D721Med (cell line): ENCODE results near the gene CFAP61.
"Not testable (repeated sequence)": the region's sequence is repeated elsewhere in the genome, so short reads cannot be mapped to it uniquely, and the experiment has no call there.

Experiments
- DNase-seq: peaks from one replicate; pipeline ENCODE4 v3.0.0; 2011; ENCODE audit warnings: low spot score; ENCODE audit not compliant: insufficient read length
- FAIRE-seq: peaks from 2 replicates; lab custom pipeline; 2011; peaks lifted over from hg19 to GRCh38; lab: Jason Lieb, UNC
- TF ChIP-seq, protein P1 (sequence below): IDR thresholded peaks from 2 replicates; pipeline ENCODE4 v1.5.1; 2012; ENCODE audit warnings: mild to moderate bottlenecking, control low read depth; ENCODE audit not compliant: insufficient read depth; ENCODE audit errors: missing control alignments

The CFAP61 gene

DNA sequence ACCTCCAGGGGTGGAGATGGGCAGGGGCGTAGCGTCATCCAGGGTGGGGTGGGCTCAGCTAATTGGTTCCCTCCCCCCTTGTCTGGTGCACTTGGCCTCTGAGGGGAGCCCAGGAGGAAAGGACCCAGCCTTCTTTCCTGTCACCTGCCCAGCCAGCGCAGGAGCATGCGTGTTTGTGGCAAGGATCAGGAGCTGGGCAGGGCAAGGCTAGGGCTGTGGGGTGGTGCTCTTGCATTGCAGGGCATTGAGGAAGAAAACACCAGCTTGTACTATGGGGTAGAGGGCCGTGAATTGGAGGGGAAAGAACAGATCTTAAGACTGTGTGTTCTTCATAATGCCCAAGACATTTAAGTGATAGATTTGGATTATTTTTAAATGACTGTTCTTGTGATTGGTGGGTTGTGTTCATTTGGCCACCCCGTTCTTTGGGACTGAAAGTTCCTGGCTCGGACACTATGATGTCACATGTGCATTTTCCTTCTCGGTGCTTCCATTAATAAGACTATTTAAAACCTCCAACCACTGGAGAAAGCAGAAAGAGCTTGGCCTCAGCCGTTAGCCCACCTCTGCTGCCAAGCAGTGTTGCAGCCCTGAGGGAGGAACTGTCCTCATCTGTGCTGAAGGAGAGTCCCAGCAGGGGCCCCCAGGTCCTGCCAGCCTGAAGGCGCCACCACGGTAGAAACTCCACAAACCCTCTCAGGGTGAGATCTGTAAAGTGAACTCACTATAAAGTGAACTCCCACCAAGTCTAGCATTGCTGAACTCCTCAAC lies 179.4 kb downstream of the CFAP61 start:
- TF ChIP-seq, protein P1, sequence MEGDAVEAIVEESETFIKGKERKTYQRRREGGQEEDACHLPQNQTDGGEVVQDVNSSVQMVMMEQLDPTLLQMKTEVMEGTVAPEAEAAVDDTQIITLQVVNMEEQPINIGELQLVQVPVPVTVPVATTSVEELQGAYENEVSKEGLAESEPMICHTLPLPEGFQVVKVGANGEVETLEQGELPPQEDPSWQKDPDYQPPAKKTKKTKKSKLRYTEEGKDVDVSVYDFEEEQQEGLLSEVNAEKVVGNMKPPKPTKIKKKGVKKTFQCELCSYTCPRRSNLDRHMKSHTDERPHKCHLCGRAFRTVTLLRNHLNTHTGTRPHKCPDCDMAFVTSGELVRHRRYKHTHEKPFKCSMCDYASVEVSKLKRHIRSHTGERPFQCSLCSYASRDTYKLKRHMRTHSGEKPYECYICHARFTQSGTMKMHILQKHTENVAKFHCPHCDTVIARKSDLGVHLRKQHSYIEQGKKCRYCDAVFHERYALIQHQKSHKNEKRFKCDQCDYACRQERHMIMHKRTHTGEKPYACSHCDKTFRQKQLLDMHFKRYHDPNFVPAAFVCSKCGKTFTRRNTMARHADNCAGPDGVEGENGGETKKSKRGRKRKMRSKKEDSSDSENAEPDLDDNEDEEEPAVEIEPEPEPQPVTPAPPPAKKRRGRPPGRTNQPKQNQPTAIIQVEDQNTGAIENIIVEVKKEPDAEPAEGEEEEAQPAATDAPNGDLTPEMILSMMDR = no peak
- DNase-seq = no peak

DNA sequence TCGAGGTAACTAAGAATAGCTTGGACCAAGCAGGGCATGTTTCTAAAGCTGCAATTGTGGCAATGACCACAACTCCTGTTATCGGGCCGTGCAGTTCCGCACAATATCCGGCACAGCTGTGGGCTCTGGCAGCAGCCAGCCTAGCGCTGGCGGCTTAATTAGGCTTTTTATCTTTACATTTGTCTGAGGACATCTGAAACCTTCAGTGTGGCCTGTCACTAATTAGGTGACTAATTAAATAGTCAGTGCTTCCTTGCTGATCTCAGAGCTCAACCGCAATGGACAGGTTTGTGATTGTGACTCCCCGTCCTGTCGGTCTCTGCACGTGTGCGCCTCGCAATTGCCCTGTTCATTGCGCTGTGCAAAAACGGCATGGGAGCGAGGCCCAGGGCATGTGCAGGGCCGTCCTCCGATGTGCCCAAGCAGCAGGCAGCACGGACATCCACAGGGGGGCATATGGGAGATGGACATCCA lies 180.7 kb downstream of the CFAP61 start:
- no peak for DNase-seq
- TF ChIP-seq, protein P1 = no peak
- FAIRE-seq = no peak

More for the DNA sequence above, 179.4 kb downstream of the CFAP61 start:
- no peak for FAIRE-seq

DNA sequence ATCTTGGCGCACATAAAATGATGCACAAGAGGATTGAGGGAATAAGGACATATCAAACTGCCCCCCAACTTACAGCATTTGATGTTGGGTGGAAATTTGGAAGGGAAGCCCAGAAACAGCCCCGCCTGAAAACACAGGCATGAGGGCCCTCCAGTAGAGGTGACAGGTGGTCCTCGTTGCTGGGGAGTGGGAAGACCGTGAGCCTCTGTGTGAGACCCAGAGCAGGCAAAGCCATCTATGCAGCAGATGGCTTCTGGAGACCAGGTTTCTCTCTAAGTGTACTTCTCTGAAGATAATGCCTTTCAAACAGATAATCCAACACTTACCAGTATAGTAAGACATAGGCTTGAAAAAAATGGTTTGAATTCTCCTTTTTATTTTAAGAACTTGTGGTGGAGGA lies 183.3 kb downstream of the CFAP61 start:
- no peak for DNase-seq
- FAIRE-seq = no peak
- TF ChIP-seq, protein P1 = no peak

DNA sequence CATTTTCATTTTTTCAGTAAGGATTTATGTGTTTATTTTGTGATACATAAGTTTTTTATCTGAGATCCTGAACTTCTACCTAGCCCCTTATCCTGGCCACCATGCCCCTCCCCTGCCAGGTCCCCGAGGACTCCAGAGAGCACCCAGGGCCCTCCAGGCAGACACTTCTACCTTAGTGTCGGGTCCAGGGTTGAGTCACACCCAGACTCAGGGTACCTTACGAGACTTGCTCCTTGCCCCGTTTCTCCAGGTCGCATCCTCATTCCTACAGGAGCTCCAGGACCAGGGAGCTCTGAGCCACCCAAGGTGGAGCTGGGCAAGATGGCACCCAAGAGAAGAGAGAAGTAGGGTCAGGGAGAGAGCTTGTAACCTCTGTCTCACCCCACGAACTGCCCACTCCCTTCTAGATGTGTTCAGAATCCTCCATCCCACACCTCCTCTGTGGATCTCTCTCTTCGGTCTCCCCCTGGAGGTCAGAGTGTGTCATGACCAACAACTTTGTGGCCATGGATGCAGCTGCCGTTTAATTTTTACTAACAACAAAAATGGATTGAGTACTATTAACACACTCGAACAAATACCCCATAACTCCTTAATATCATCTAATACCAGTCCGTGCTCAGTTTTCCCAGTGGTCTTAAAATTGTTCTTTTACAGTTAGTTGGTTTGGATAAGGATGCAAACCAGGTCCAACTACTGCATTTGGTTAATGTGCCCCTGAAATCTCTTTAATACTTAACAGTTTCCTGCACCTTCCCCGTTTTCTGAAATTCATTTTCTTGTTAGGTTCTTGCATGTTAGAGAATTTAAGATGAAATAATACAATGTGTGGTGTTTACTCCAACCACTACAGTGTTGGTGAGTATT lies 185.0 kb downstream of the CFAP61 start:
- no peak for FAIRE-seq
- DNase-seq = no peak
- TF ChIP-seq, protein P1 = peak; percentile 60

DNA sequence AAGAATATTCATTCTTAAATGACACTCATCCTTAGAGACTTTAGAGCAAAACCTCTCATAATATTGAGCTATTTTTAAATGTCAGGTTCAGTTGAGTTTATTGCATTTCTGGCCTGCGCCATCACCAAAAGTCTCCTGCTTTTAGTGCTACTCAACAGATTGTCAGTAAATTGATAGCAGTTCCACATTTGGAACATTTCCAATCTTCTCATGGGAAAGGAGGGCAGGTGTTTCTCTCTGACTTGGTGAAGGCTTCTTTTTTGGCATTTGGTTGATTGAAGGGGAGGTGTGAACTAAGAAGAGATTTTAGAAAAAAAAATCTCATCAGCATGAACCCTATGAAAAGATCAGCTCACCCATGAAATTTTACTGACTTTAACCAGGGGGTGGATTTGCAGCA lies 189.6 kb downstream of the CFAP61 start:
- no peak for FAIRE-seq
- no peak for DNase-seq
- TF ChIP-seq, protein P1 = no peak

DNA sequence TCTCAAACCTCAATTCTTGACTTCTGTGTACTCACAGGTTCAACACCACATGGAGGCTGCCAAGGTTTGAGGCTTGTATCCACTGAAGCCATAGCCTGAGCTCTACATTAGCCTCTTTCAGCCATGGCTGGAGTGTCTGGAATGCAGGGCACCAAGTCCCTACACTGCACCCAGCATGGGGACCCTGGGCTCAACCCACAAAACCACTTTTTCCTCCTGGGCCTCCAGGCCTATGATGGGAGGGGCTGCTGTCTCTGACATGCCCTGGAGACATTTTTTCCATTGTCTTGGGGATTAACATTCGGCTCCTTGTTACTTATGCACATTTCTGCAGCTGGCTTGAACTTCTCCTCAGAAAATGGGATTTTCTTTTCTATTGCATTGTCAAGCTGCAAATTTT lies 192.1 kb downstream of the CFAP61 start:
- not testable (repeated sequence) for FAIRE-seq, DNase-seq

DNA sequence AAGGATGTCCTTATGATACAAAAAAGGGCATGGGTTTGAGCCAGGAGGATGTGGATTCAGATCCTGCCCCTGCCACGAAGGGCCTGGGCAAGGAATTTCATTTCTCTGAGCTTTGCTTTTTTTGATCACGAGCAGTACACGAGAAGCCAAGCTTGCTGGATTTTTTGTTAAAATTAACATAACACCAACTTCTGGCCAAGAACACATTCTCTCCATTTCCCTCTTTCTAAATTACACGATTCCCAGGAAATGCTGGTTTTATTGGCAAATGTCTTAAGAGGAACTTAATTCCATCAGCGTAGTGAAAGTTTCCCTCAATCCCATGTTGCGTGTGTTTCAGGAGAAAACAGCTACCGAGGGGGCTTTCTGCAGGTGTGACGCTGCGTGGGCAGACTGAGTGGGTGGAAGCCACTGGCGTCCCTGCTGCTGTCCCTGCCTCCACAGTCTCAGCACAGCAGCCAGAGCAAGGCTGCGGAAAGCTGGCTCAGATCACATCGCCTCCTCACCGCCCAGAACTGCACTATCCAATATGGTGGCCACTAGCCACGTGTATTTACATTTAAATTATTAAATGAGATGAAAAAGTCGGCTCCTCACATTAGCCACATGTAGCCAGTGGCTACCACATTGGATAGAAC lies 194.8 kb downstream of the CFAP61 start:
- no peak for DNase-seq
- no peak for FAIRE-seq
- TF ChIP-seq, protein P1 = no peak
